Choroid plexus epithelial cell (primary cell): ENCODE measurements around the gene ST7.
A peak's percentile ranks its signal among the peaks of the same experiment; 100 is the strongest.

ENCODE experiments used
- DNase-seq: peaks from one replicate; pipeline ENCODE4 v3.0.0-alpha.2; 2010; ENCODE audit warnings: low read depth
- H3K4me3 ChIP-seq: 2 replicates; pipeline ENCODE4 v1.5.1; 2011; ENCODE audit warnings: low read depth, mild to moderate bottlenecking, control low read depth, low read length, moderate library complexity
- TF ChIP-seq, protein P1 (sequence below): conservative IDR thresholded peaks from 2 replicates; pipeline ENCODE4 v1.5.1; 2011; ENCODE audit warnings: low read depth, mild to moderate bottlenecking, control low read depth, inconsistent platforms, low read length, moderate library complexity

Gene ST7

DNA sequence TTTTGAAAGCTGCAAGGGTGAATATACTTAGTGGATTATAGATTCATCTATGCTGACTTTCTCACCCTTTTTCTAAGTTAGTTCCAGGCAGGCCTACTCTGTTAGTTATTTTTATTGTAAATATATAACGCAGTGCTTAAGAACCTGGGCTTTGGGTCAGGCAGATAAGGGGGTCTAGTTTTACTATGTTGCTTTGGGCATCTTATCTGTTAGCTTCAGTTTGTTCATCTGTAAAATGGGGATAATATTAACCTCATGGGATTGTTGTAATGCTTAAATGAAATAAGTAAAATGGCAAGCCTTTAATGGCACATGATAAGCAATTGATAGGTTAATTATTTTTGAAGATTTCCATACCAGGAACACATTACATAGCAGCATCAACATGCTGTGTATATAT is 79.5 kb downstream of the ST7 start:
- no peak overlapping the region for H3K4me3 ChIP-seq
- no peak for DNase-seq

DNA sequence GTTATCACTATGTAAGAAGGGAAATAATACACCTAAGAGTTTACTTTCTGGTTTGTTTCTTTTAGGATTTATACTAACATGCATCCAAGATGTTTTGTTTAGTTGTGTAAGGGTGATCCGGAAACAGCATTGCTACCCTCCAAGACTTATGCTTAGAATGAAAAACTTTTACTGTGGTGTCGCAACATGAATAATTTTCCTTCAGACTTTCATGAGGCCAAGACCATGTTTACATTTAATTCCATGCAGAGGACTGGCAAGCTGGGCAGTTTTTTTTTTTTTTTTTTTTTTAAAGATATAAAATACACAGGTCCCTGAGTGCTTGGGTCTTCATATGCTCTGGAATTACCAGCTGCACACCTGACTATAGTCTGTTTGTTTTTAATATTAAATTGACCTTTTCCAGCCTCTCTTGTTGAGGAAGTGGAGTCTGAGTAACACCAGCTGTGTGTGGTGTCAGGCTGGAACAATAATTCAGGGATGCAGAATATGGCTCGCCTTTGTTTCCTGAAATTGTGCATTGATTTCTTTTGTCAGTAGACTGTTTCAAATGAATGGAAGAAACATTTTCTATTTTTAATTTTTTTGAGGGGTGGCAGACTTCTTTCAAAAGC is 81.7 kb downstream of the ST7 start:
- no peak overlapping the region for H3K4me3 ChIP-seq
- DNase-seq = peak; percentile 66
- TF ChIP-seq, protein P1, sequence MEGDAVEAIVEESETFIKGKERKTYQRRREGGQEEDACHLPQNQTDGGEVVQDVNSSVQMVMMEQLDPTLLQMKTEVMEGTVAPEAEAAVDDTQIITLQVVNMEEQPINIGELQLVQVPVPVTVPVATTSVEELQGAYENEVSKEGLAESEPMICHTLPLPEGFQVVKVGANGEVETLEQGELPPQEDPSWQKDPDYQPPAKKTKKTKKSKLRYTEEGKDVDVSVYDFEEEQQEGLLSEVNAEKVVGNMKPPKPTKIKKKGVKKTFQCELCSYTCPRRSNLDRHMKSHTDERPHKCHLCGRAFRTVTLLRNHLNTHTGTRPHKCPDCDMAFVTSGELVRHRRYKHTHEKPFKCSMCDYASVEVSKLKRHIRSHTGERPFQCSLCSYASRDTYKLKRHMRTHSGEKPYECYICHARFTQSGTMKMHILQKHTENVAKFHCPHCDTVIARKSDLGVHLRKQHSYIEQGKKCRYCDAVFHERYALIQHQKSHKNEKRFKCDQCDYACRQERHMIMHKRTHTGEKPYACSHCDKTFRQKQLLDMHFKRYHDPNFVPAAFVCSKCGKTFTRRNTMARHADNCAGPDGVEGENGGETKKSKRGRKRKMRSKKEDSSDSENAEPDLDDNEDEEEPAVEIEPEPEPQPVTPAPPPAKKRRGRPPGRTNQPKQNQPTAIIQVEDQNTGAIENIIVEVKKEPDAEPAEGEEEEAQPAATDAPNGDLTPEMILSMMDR = no peak

More for the DNA sequence above, 79.5 kb downstream of the ST7 start:
- TF ChIP-seq, protein P1 = no peak

DNA sequence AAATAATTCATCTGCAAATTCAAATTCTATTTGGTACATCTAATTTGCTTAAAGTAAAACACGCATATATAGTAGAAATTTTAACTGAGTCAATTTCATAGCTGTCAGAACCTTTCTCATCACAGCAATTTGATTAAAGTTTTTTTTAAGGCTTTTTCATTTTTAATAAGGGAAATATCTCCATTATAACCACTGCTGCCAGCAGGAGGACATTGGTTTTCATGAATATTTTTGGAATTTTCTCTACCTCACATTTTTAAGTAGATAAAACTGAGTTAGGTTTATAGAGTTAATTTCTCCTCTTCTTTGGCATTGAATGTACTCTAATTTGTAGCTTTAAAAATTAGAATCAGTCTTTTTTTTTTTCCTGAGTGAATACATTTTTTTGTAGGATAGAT is 82.2 kb downstream of the ST7 start:
- no peak overlapping the region for H3K4me3 ChIP-seq
- DNase-seq = no peak
- TF ChIP-seq, protein P1 = no peak

DNA sequence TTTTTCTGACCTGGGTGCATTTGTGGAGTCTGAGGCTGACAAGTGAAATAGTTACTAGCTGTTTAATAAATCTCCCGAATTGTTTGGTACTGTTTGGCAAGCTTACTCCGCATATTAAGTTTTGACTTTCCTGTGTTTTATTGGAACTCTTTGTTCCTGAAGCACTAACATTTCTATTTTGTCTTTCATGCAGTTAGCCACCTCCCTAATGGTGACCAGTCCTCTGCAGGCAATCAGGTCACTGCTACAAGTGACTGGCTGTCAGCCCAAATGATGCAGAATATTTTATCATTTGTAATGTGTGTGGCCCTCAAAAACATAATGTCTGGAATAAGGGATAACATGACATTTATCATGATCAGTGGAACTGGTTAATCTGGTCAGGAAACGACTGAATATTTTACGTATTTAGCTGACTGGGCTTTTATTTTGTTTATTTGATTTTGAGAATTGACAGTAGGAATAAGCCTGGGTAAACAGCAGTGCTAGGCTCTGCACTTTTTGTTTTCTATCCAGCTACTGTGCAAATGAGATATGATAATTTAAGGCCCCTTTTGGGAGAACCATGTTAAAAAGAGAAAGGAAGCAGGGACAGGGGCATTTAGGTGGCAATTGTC is 82.9 kb downstream of the ST7 start:
- H3K4me3 ChIP-seq = no peak overlapping the region
- DNase-seq = no peak
- TF ChIP-seq, protein P1 = no peak

DNA sequence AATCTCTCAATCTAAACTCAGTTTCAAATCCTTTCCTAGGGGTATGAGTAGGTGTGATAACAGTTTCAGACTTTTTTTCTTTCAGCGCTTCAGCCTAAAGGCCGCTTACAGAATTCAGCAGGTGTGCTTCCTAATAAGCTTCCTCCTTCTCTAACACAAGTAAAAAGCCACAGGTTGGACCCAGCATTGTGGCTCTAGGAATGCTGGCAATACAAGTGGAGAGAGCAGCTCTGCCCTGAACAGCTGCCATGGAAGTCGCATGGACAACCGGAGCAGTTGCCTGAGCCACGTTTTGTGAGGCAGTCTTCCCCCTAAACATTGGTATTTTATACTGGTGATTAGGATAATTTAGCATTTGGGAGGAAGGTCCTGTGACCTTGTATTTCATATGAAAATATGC is 83.5 kb downstream of the ST7 start:
- no peak for DNase-seq

DNA sequence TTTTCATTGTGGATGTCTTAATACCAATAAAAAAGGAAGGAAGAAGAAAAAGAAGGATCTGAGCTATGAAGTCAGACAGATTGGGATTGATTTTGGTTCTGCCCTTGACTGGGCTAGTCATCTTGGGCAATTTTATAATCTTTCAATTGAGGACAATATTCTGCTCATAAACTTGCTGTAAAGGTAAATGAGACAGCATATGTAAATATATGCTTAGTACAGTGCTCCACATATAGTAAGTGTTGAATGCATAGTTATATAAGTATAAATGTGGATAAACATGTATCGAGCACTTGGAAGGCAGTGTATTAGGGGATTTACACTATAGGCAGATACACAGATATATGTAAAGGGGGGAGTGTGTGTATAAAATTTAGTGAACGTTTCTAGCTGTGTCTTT is 85.1 kb downstream of the ST7 start:
- no peak for DNase-seq
- TF ChIP-seq, protein P1 = no peak
- H3K4me3 ChIP-seq = no peak overlapping the region

More for the DNA sequence above, 83.5 kb downstream of the ST7 start:
- TF ChIP-seq, protein P1 = no peak
- no peak overlapping the region for H3K4me3 ChIP-seq

DNA sequence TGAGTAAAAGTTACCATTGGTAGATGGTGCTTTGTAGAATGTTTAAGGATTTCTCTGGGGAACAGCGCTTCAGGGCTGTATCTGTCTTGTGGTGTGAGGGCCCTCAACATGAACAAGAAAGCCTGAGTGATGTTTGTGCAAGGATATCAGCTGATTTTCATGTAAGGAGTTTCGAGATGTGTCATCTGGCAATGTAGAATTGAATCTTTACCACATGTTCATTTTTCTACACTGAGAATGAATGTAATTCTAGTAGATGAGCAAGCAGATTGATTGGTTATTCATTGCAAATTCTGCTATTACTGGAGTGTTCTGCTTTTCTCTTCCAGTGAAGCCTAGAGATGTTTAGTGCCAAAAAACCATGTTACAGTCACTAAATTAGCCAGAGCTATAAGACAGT is 87.7 kb downstream of the ST7 start:
- peak; percentile 79 for DNase-seq

More for the DNA sequence above, 87.7 kb downstream of the ST7 start:
- H3K4me3 ChIP-seq = no peak overlapping the region
- TF ChIP-seq, protein P1 = no peak
